Caco-2 (cell line): Measurements from ENCODE around the gene RGS17. TPM values are rescaled to one million over a fixed set of nuclear protein-coding genes. Genes with fewer than 3 reads are reported as not detected.

Experiments
- BruUV-seq: library from RNA; stranded (reverse); fragments of 400-500 nt; replicated peaks from 2 replicates; lab custom pipeline; 2021; lab: Mats Ljungman, UMichigan
- CTCF ChIA-PET: fragments of 300-600 bp; sonication (Branson Sonifier 250); formaldehyde crosslinking; loops from one replicate; lab custom pipeline; 2022; ENCODE audit warnings: antibody characterized with exemption; lab: Charles Lee
- POLR2A ChIA-PET: fragments of 300-600 bp; sonication (Branson Sonifier 250); formaldehyde crosslinking; loops from one replicate; lab custom pipeline; 2022; ENCODE audit warnings: antibody characterized with exemption; lab: Charles Lee
- DNase-seq, 2 experiments: peaks; one replicate each; pipeline versions ENCODE4 v3.0.0 to v3.0.0-alpha.2; 2020 to 2022
- H3K27me3 ChIP-seq: replicated peaks from 2 replicates; pipeline ENCODE4 v1.6.0; 2011; ENCODE audit warnings: low read length; ENCODE audit not compliant: control insufficient read depth, insufficient read depth
- H3K36me3 ChIP-seq: 2 replicates; pipeline ENCODE4 v1.5.1; 2011; ENCODE audit warnings: low read length; ENCODE audit not compliant: control insufficient read depth, insufficient read depth
- H3K4me1 ChIP-seq: fragments of 250-450 bp; sonication (Bioruptor Pico); 2 replicates; pipeline ENCODE4 v1.5.1; 2020; ENCODE audit warnings: mild to moderate bottlenecking
- H3K4me3 ChIP-seq: 2 replicates; pipeline ENCODE4 v1.5.1; 2011; ENCODE audit warnings: low read depth, mild to moderate bottlenecking, control low read depth, low read length
- H3K9me3 ChIP-seq: fragments of 250-450 bp; sonication (Bioruptor Pico); 2 replicates; pipeline ENCODE4 v1.5.1; 2020; ENCODE audit warnings: mild to moderate bottlenecking, moderate library complexity
- H3K27ac Mint-ChIP-seq: one replicate; pipeline ENCODE4 v1.8.0; 2022; ENCODE audit warnings: mixed read lengths; ENCODE audit not compliant: unreplicated experiment
- H3K27me3 Mint-ChIP-seq: one replicate; pipeline ENCODE4 v1.8.0; 2022; ENCODE audit warnings: mixed read lengths; ENCODE audit not compliant: insufficient read depth, unreplicated experiment
- H3K36me3 Mint-ChIP-seq: one replicate; pipeline ENCODE4 v1.8.0; 2022; ENCODE audit warnings: mild to moderate bottlenecking, mixed read lengths; ENCODE audit not compliant: insufficient read depth, unreplicated experiment
- H3K4me1 Mint-ChIP-seq: one replicate; pipeline ENCODE4 v1.8.0; 2022; ENCODE audit warnings: low read depth, mixed read lengths; ENCODE audit not compliant: unreplicated experiment
- H3K4me3 Mint-ChIP-seq: one replicate; pipeline ENCODE4 v1.8.0; 2022; ENCODE audit warnings: mild to moderate bottlenecking, moderate library complexity, mixed read lengths; ENCODE audit not compliant: unreplicated experiment
- H3K9me3 Mint-ChIP-seq: one replicate; pipeline ENCODE4 v1.8.0; 2022; ENCODE audit warnings: mixed read lengths; ENCODE audit not compliant: unreplicated experiment
- intact Hi-C: fragments of 100-400 bp; cut with micrococcal nuclease; formaldehyde crosslinking; loops from one replicate; pipeline ENCODE4 v1.10.0; 2022; ENCODE audit not compliant: unreplicated experiment
- total RNA-seq: library from RNA; stranded (reverse); gene quantifications from 2 replicates; pipeline ENCODE4 v1.2.3, GENCODE V29; 2022
- TF ChIP-seq, protein P1 (sequence below), 2 experiments: fragments of 200-600 bp in 1 of 2; IDR thresholded peaks; 1 replicate in 1 of 2; 2 replicates in 1 of 2; pipeline versions ENCODE4 v1.5.1 to v1.8.0; 2011 to 2022; ENCODE audit warnings: antibody characterized with exemption in 1 of 2, control low read depth in 1 of 2, inconsistent platforms in 1 of 2, low read depth in 1 of 2, low read length in 1 of 2, mild to moderate bottlenecking in 1 of 2, moderate library complexity in 1 of 2; ENCODE audit not compliant: insufficient read depth in 1 of 2, severe bottlenecking in 1 of 2, unreplicated experiment in 1 of 2

The RGS17 gene
- total RNA-seq, 1 experiment from 2014 or later, result not detected

DNA sequence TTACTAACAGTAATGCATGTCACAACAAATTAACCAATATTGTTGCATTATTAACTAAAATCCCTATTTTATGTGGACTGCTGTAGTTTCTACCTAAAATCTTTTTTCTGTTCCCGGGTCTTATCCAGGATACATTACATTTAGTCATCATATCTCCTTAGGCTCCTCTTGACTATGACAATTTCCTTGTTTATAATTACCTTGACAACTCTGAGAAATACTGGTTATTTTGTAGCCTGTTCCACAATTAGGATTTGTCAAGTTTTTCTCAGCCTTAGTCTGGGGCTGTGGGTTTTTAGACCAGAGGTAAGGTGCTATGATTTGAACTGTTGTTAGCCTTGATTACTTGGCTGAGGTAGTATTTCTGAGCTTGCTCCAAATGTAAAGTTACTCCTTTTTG is 152.0 kb downstream of the RGS17 start:
- CTCF ChIA-PET, result no interaction called here
- TF ChIP-seq, protein P1, sequence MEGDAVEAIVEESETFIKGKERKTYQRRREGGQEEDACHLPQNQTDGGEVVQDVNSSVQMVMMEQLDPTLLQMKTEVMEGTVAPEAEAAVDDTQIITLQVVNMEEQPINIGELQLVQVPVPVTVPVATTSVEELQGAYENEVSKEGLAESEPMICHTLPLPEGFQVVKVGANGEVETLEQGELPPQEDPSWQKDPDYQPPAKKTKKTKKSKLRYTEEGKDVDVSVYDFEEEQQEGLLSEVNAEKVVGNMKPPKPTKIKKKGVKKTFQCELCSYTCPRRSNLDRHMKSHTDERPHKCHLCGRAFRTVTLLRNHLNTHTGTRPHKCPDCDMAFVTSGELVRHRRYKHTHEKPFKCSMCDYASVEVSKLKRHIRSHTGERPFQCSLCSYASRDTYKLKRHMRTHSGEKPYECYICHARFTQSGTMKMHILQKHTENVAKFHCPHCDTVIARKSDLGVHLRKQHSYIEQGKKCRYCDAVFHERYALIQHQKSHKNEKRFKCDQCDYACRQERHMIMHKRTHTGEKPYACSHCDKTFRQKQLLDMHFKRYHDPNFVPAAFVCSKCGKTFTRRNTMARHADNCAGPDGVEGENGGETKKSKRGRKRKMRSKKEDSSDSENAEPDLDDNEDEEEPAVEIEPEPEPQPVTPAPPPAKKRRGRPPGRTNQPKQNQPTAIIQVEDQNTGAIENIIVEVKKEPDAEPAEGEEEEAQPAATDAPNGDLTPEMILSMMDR (IDR thresholded peaks at IDR 0.05; ENCODE audit: insufficient read depth in 1 of 2, low read depth in 1 of 2, low read length in 1 of 2, severe bottlenecking in 1 of 2, unreplicated experiment in 1 of 2), result no peak
- Histone ChIP-seq H3K36me3 (peaks cover 3% of the 10 kb centered on the region; the same call in 1 of the 2 replicates), H3K27me3 (no peaks in the 10 kb centered on the region), H3K4me1 (peaks cover 9% of the 10 kb centered on the region), H3K9me3 (no peaks in the 10 kb centered on the region), H3K4me3 (no peak overlapping the region)
- DNase-seq, result no peak
- Mint-ChIP-seq H3K9me3 (no peaks in the 10 kb centered on the region), H3K27me3 (no peaks in the 10 kb centered on the region), H3K27ac (no peak overlapping the region), H3K36me3 (peaks cover 77% of the 10 kb centered on the region), H3K4me3 (no peak overlapping the region), H3K4me1 (peaks cover 12% of the 10 kb centered on the region)
- BruUV-seq, result no TSS peak
- intact Hi-C loops, result no loop called here
- POLR2A ChIA-PET, result no interaction called here

DNA sequence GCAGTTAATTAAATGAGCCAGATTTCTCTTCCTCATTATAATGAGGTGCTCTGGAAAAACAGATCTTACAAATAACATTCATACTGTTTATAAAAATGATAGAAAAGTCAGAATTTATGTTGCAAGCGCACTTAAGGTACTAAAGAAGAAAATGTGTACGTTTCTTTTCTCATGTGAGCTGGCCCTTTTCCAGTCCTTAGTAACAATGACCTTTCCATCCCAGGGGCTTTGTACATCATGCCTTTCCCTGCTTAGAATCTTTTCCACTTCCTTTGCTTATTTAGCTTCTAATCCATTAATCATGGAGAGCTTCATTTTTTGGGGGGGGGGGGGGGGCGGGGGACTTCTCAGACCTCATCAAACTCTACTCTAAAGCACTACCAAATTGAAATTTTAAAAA is 153.0 kb downstream of the RGS17 start:
- H3K4me1 Mint-ChIP-seq, result peaks cover 12% of the 10 kb centered on the region
- Histone ChIP-seq H3K36me3 (peaks cover 3% of the 10 kb centered on the region; the same call in 1 of the 2 replicates), H3K27me3 (no peaks in the 10 kb centered on the region), H3K4me3 (no peak overlapping the region), H3K9me3 (no peaks in the 10 kb centered on the region), H3K4me1 (peaks cover 9% of the 10 kb centered on the region)
- no peak for DNase-seq
- ChIA-PET POLR2A (no interaction called here), CTCF (no interaction called here)
- H3K27ac Mint-ChIP-seq, result no peak overlapping the region
- H3K27me3 Mint-ChIP-seq, result no peaks in the 10 kb centered on the region
- TF ChIP-seq, protein P1 (IDR thresholded peaks at IDR 0.05; ENCODE audit: insufficient read depth in 1 of 2, low read depth in 1 of 2, low read length in 1 of 2, severe bottlenecking in 1 of 2, unreplicated experiment in 1 of 2), result no peak
- no peaks in the 10 kb centered on the region for H3K9me3 Mint-ChIP-seq
- BruUV-seq, result no TSS peak
- intact Hi-C loops, result no loop called here
- H3K36me3 Mint-ChIP-seq, result peaks cover 77% of the 10 kb centered on the region
- H3K4me3 Mint-ChIP-seq, result no peak overlapping the region

DNA sequence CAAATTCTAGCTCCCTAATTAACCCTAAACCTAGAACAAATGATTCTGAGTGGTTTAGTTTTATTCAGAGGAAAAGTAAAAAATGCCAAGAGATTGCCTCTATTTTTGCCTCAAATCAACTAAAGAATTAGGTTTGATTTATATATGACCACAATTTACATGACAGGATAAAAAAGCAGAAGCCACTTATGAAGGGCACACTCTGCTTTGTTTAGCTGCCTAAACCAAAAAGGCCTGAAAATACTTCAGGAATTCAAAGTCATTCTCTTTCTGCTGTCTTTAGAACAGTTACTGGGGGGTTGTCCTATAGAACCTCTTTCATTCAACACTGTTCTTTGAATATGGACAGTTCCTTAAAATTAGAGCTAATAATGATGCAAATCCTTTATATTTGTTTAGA is 153.5 kb downstream of the RGS17 start:
- Mint-ChIP-seq H3K4me3 (no peak overlapping the region), H3K36me3 (peaks cover 77% of the 10 kb centered on the region), H3K27me3 (no peaks in the 10 kb centered on the region), H3K4me1 (peaks cover 12% of the 10 kb centered on the region), H3K27ac (no peak overlapping the region), H3K9me3 (no peaks in the 10 kb centered on the region)
- BruUV-seq, result no TSS peak
- no peak overlapping the region for H3K4me3 ChIP-seq
- intact Hi-C loops, result no loop called here
- TF ChIP-seq, protein P1 (IDR thresholded peaks at IDR 0.05; ENCODE audit: insufficient read depth in 1 of 2, low read depth in 1 of 2, low read length in 1 of 2, severe bottlenecking in 1 of 2, unreplicated experiment in 1 of 2), result no peak
- H3K36me3 ChIP-seq, result peaks cover 3% of the 10 kb centered on the region; the same call in 1 of the 2 replicates
- H3K27me3 ChIP-seq, result no peaks in the 10 kb centered on the region
- H3K9me3 ChIP-seq, result no peaks in the 10 kb centered on the region
- peaks cover 9% of the 10 kb centered on the region for H3K4me1 ChIP-seq
- CTCF ChIA-PET, result no interaction called here
- POLR2A ChIA-PET, result interaction anchor here (0.6 kb wide), 1 partner anchor 8 kb away, joined by 3 read pairs; no protein-coding TSS in a partner anchor
- no peak for DNase-seq
